Sigmoid colon (tissue), 4 donors: Measurements from ENCODE around the gene ALG2.

ENCODE experiments used
- CTCF ChIP-seq, 4 experiments: fragments of 450-650 bp in 3 of 4; fragments of 200-600 bp in 1 of 4; IDR thresholded peaks; one replicate each; pipeline ENCODE4 v1.5.1; 2016 to 2019; ENCODE audit warnings: antibody characterized with exemption in 4 of 4, mild to moderate bottlenecking in 3 of 4, moderate library complexity in 2 of 4
- EP300 ChIP-seq, 4 donors: sonication (generic); formaldehyde crosslinking; IDR thresholded peaks; one replicate each; pipeline ENCODE4 v1.6.1; 2017; ENCODE audit warnings: antibody characterized with exemption in 4 of 4
- POLR2AphosphoS5 ChIP-seq, 4 donors: sonication (generic); formaldehyde crosslinking; IDR thresholded peaks; one replicate each; pipeline ENCODE4 v1.6.1; 2017; ENCODE audit warnings: antibody characterized with exemption in 4 of 4

- TF ChIP-seq CTCF (IDR thresholded peaks at IDR 0.05) (no peak), EP300 (IDR thresholded peaks at IDR 0.05) (no peak), POLR2AphosphoS5 (IDR thresholded peaks at IDR 0.05) (no peak)
These were observed 35.8 kb downstream of the ALG2 start for GRCh38 chr9:99185934-99186333.
